ENCODE data around the gene EIF4ENIF1.
"Not testable (repeated sequence)": the region's sequence is repeated elsewhere in the genome, so short reads cannot be mapped to it uniquely, and the experiment has no call there.

The EIF4ENIF1 gene

GRCh38 chr22:31442768-31443489, 46.7 kb downstream of the EIF4ENIF1 start:
- DNase-seq = no peak

- no peak for DNase-seq
Observed at GRCh38 chr22:31441652-31442051, 48.0 kb downstream of the EIF4ENIF1 start.

GRCh38 chr22:31440681-31441080, 49.0 kb downstream of the EIF4ENIF1 start:
- no peak for DNase-seq

- no peak for DNase-seq
Observed at GRCh38 chr22:31439808-31440207, 49.8 kb downstream of the EIF4ENIF1 start.

- DNase-seq = no peak
Observed at GRCh38 chr22:31436132-31436531, 53.5 kb downstream of the EIF4ENIF1 start.

GRCh38 chr22:31431950-31432349, 57.7 kb downstream of the EIF4ENIF1 start:
- DNase-seq = no peak

GRCh38 chr22:31425331-31426050, 64.2 kb downstream of the EIF4ENIF1 start:
- DNase-seq = no peak

- DNase-seq = not testable (repeated sequence)
Observed at GRCh38 chr22:31402350-31402749, 87.3 kb downstream of the EIF4ENIF1 start.

- DNase-seq = no peak
Observed at GRCh38 chr22:31400023-31400397, 89.6 kb downstream of the EIF4ENIF1 start.

GRCh38 chr22:31399211-31400022, 90.2 kb downstream of the EIF4ENIF1 start, which contains the start of gene DRG1:
Gene DRG1 (plus strand): TSS chr22:31399604. CDS start chr22:31399684, 80 bp downstream.
- DNase-seq = peak; percentile 95

GRCh38 chr22:31398231-31398630, 91.4 kb downstream of the EIF4ENIF1 start:
- peak; percentile 2 for DNase-seq

- no peak for DNase-seq
Observed at GRCh38 chr22:31394326-31394725, 95.3 kb downstream of the EIF4ENIF1 start.

- no peak for DNase-seq
Observed at GRCh38 chr22:31393893-31394292, 95.7 kb downstream of the EIF4ENIF1 start.

All from right kidney (tissue), 1 donor.